IMR-90 (cell line): ENCODE results near the gene RGS14. TPM values are rescaled to one million over a fixed set of nuclear protein-coding genes. Genes with fewer than 3 reads are reported as not detected.
A peak's percentile ranks its signal among the peaks of the same experiment; 100 is the strongest.

Experiments used
- ATAC-seq: fragments of 200-7000 bp; cut with Tn5 transposase; 2 replicates; pipeline ENCODE4 v1.9.1; 2020; ENCODE audit warnings: low read depth, mild to moderate bottlenecking, moderate library complexity
- BruUV-seq: library from RNA; stranded (reverse); fragments of 400-500 nt; replicated peaks from 2 replicates; lab custom pipeline; 2021; lab: Mats Ljungman, UMichigan
- CTCF ChIA-PET: fragments of 300-600 bp; formaldehyde crosslinking; extraction: SDS; loops from one replicate; lab custom pipeline; 2021; ENCODE audit warnings: antibody characterized with exemption; lab: Yijun Ruan, JAX
- POLR2A ChIA-PET: fragments of 300-600 bp; sonication (Branson Sonifier 250); formaldehyde crosslinking; loops from one replicate; lab custom pipeline; 2022; ENCODE audit warnings: antibody characterized with exemption; ENCODE audit not compliant: unreplicated experiment; lab: Charles Lee
- DNase-seq: peaks from one replicate; pipeline ENCODE4 v3.0.0; 2013
- H2AFZ ChIP-seq: replicated peaks from 2 replicates; pipeline ENCODE3; 2013; ENCODE audit warnings: low read length, mild to moderate bottlenecking; ENCODE audit not compliant: poor library complexity
- H2AK5ac ChIP-seq: 2 replicates; pipeline ENCODE4 v1.6.1; 2013; ENCODE audit warnings: low read depth, low read length, inconsistent platforms
- H2AK9ac ChIP-seq: replicated peaks from 2 replicates; pipeline ENCODE3; 2013; ENCODE audit warnings: mild to moderate bottlenecking, low read depth, low read length, moderate library complexity; ENCODE audit not compliant: poor library complexity
- H2BK120ac ChIP-seq: 2 replicates; pipeline ENCODE4 v1.6.1; 2013; ENCODE audit warnings: low read depth, low read length, inconsistent platforms
- H2BK15ac ChIP-seq: 3 replicates; pipeline ENCODE4 v1.6.1; 2013; ENCODE audit warnings: low read depth, low read length, inconsistent platforms
- H2BK20ac ChIP-seq: 2 replicates; pipeline ENCODE4 v1.6.1; 2013; ENCODE audit warnings: low read depth, mild to moderate bottlenecking, inconsistent platforms, low read length, moderate library complexity
- H2BK5ac ChIP-seq: 2 replicates; pipeline ENCODE4 v1.6.1; 2013; ENCODE audit warnings: mild to moderate bottlenecking, low read depth, low read length, inconsistent platforms; ENCODE audit not compliant: poor library complexity, severe bottlenecking
- H3K14ac ChIP-seq: replicated peaks from 2 replicates; pipeline ENCODE4 v1.6.1; 2013; ENCODE audit warnings: low read depth, low read length, inconsistent platforms
- H3K18ac ChIP-seq: 2 replicates; pipeline ENCODE4 v1.6.1; 2013; ENCODE audit warnings: low read depth, low read length, control low read depth
- H3K23ac ChIP-seq: 2 replicates; pipeline ENCODE4 v1.6.1; 2013; ENCODE audit warnings: low read depth, low read length, inconsistent platforms
- H3K27ac ChIP-seq: 2 replicates; pipeline ENCODE4 v1.5.1; 2013; ENCODE audit warnings: mild to moderate bottlenecking, control low read depth, low read length; ENCODE audit not compliant: insufficient read depth
- H3K27me3 ChIP-seq: 2 replicates; pipeline ENCODE4 v1.6.1; 2013; ENCODE audit warnings: low read length; ENCODE audit not compliant: control insufficient read depth, insufficient read depth
- H3K36me3 ChIP-seq: 2 replicates; pipeline ENCODE4 v1.6.1; 2013; ENCODE audit warnings: low read length, mixed read lengths; ENCODE audit not compliant: control insufficient read depth, insufficient read depth
- H3K4ac ChIP-seq: 2 replicates; pipeline ENCODE4 v1.6.1; 2013; ENCODE audit warnings: low read depth, low read length, inconsistent platforms
- H3K4me1 ChIP-seq: 2 replicates; pipeline ENCODE4 v1.6.1; 2013; ENCODE audit warnings: low read length, mixed read lengths; ENCODE audit not compliant: control insufficient read depth, insufficient read depth
- H3K4me2 ChIP-seq: 2 replicates; pipeline ENCODE4 v1.6.1; 2013; ENCODE audit warnings: low read depth, mild to moderate bottlenecking, control low read depth, low read length, moderate library complexity
- H3K4me3 ChIP-seq: 2 replicates; pipeline ENCODE4 v1.5.1; 2013; ENCODE audit warnings: low read depth, mild to moderate bottlenecking, control low read depth, low read length, moderate library complexity; ENCODE audit not compliant: insufficient read depth
- H3K56ac ChIP-seq: 2 replicates; pipeline ENCODE4 v1.6.1; 2013; ENCODE audit warnings: low read length, inconsistent platforms; ENCODE audit not compliant: insufficient read depth; ENCODE audit errors: extremely low read depth
- H3K79me1 ChIP-seq, 2 experiments: 2 replicates each; pipeline ENCODE4 v1.6.1; 2013; ENCODE audit warnings: low read length in 2 of 2, inconsistent platforms in 1 of 2, low read depth in 1 of 2
- H3K9ac ChIP-seq: 2 replicates; pipeline ENCODE4 v1.6.1; 2013; ENCODE audit warnings: low read depth, low read length, control low read depth
- H3K9me1 ChIP-seq: 2 replicates; pipeline ENCODE4 v1.6.1; 2013; ENCODE audit warnings: low read length, inconsistent platforms; ENCODE audit not compliant: insufficient read depth
- H3K9me3 ChIP-seq: 2 replicates; pipeline ENCODE4 v1.6.1; 2013; ENCODE audit warnings: low read length; ENCODE audit not compliant: control insufficient read depth, insufficient read depth
- H4K20me1 ChIP-seq: 2 replicates; pipeline ENCODE4 v1.6.1; 2013; ENCODE audit warnings: low read length, inconsistent platforms; ENCODE audit not compliant: insufficient read depth
- H4K5ac ChIP-seq: 2 replicates; pipeline ENCODE4 v1.6.1; 2013; ENCODE audit warnings: mild to moderate bottlenecking, low read depth, low read length, control low read depth
- H4K8ac ChIP-seq, 2 experiments: 2 replicates each; pipeline ENCODE4 v1.6.1; 2013; ENCODE audit warnings: low read depth in 2 of 2, low read length in 2 of 2, control low read depth in 1 of 2, inconsistent platforms in 1 of 2
- H4K91ac ChIP-seq: 2 replicates; pipeline ENCODE4 v1.6.1; 2013; ENCODE audit warnings: low read depth, low read length, inconsistent platforms; ENCODE audit not compliant: insufficient read depth
- CEBPB ChIP-seq: IDR thresholded peaks from 2 replicates; pipeline ENCODE4 v1.6.1; 2012; ENCODE audit warnings: low read depth, low read length, improper control_type of control experiment
- ELK1 ChIP-seq: fragments of 150-350 bp; IDR thresholded peaks from 2 replicates; pipeline ENCODE4 v1.6.1; 2016; ENCODE audit warnings: low read depth, mild to moderate bottlenecking, low read length, moderate library complexity, borderline replicate concordance
- FOS ChIP-seq: fragments of 150-350 bp; IDR thresholded peaks from 2 replicates; pipeline ENCODE4 v1.6.1; 2016; ENCODE audit warnings: low read depth, low read length
- MXI1 ChIP-seq: IDR thresholded peaks from 2 replicates; pipeline ENCODE4 v1.6.1; 2012; ENCODE audit warnings: low read depth, mild to moderate bottlenecking, low read length, moderate library complexity, borderline replicate concordance
- WGBS, 2 experiments: methylation state at CpG; one replicate each; pipeline versions ENCODE4 v1.1.5 to v1.1.7; 2013; ENCODE audit warnings: missing lambda C conversion rate in 2 of 2; ENCODE audit not compliant: insufficient read length in 1 of 2; ENCODE audit errors: extremely low coverage in 2 of 2; 5-methylcytosine and 5-hydroxymethylcytosine counted together
- dilution Hi-C: fragments of 300-500 bp; cut with HindIII; formaldehyde crosslinking; loops from one replicate; pipeline ENCODE4 v1.14.3; 2018; ENCODE audit warnings: low sequenced_read_pairs; ENCODE audit not compliant: unreplicated experiment
- in situ Hi-C: fragments of 300-500 bp; cut with MboI; formaldehyde crosslinking; loops from 3 replicates; pipeline ENCODE4 v1.14.3; 2019; ENCODE audit warnings: low sequenced_read_pairs, inconsistent platforms, mixed read lengths
- intact Hi-C: fragments of 100-400 bp; cut with micrococcal nuclease; formaldehyde crosslinking; loops from 2 replicates; pipeline ENCODE4 v1.10.0; 2022
- polyA plus RNA-seq, 3 experiments: library from polyadenylated mRNA; depleted of rRNA; stranded (reverse); fragments of >200 nt; gene quantifications; 2 replicates each; pipeline ENCODE4 v1.2.3, GENCODE V29; 2012; ENCODE audit warnings: low replicate concordance in 1 of 3
- total RNA-seq: library from RNA; depleted of rRNA; stranded (reverse); fragments of >200 nt; gene quantifications from 2 replicates; pipeline ENCODE4 v1.2.3, GENCODE V29; 2012

Gene RGS14
- total and polyA plus RNA-seq, 2 of the 4 experiments (the other 2 are of a cell fraction) = 1.1 to 6.5 TPM

- intact Hi-C loops = no loop called here
- POLR2A ChIA-PET = interaction anchor here (0.6 kb wide), 1 partner anchor 153 kb away, joined by 3 read pairs; no protein-coding TSS in a partner anchor
- H3K9me1 ChIP-seq = peaks cover 11% of the 10 kb centered on the region; the same call in 1 of the 2 replicates
- H3K4me3 ChIP-seq = no peak overlapping the region
- CTCF ChIA-PET = interaction anchor here (1.6 kb wide), 1 partner anchor 58 kb away, joined by 3 read pairs; no protein-coding TSS in a partner anchor
- H4K91ac ChIP-seq = no peak overlapping the region
- peaks cover 18% of the 10 kb centered on the region for H4K20me1 ChIP-seq
- no peak overlapping the region for H2BK5ac ChIP-seq
- no peak overlapping the region for H2AFZ ChIP-seq
- H3K4me1 ChIP-seq = peaks cover 24% of the 10 kb centered on the region
- no peak overlapping the region for H3K23ac ChIP-seq
- H2BK120ac ChIP-seq = no peak overlapping the region
- no peak for TF ChIP-seq ELK1
- no peak for TF ChIP-seq FOS
- peak; percentile 63; the same call in 1 of the 2 replicates for TF ChIP-seq CEBPB
- no peak for TF ChIP-seq MXI1
- H3K27me3 ChIP-seq = no peaks in the 10 kb centered on the region
- WGBS, 2 experiments = 73% methylated on average over 3 of the region's 4 CpGs; no CpG with 5 or more reads in 1 of the 2 experiments
- no peak overlapping the region for H3K56ac ChIP-seq
- H4K5ac ChIP-seq = no peak overlapping the region; the same call in 1 of the 2 replicates
- dilution Hi-C loops = no loop called here
- no peak overlapping the region for H4K8ac ChIP-seq
- no peak overlapping the region for H3K4ac ChIP-seq
- H2AK5ac ChIP-seq = no peak overlapping the region
- H3K4me2 ChIP-seq = peak overlapping the region; percentile 46; the same call in 1 of the 2 replicates
- no peak overlapping the region for H2BK15ac ChIP-seq
- no peak overlapping the region for H2BK20ac ChIP-seq
- in situ Hi-C loops = no loop called here
- no TSS peak for BruUV-seq
- no peak overlapping the region for H3K9ac ChIP-seq
- H3K14ac ChIP-seq = no peak overlapping the region
- DNase-seq = peak; percentile 38
- ATAC-seq = no peak
- no peak overlapping the region for H2AK9ac ChIP-seq
- peaks cover 51 to 63% of the 10 kb centered on the region in 2 experiments for H3K79me1 ChIP-seq
- no peaks in the 10 kb centered on the region for H3K9me3 ChIP-seq
- H3K36me3 ChIP-seq = peaks cover 9% of the 10 kb centered on the region; the same call in 1 of the 2 replicates
- H3K27ac ChIP-seq = peak overlapping the region; percentile 17; the same call in 1 of the 2 replicates
- H3K18ac ChIP-seq = no peak overlapping the region
Observed at GRCh38 chr5:177346820-177347219, 10.9 kb upstream of the RGS14 start.
